Neural crest cell (in vitro differentiated cells): ENCODE results near the gene KRT76. TPM values are rescaled to one million over a fixed set of nuclear protein-coding genes. Genes with fewer than 3 reads are reported as not detected.

Source experiments
- DNase-seq: peaks from one replicate; pipeline ENCODE4 v3.0.0; 2021; ENCODE audit warnings: low read depth, mixed read lengths, low spot score
- H3K27ac Mint-ChIP-seq: one replicate; pipeline ENCODE4 v1.8.0; 2021; ENCODE audit warnings: mild to moderate bottlenecking, mixed read lengths; ENCODE audit not compliant: unreplicated experiment
- H3K27me3 Mint-ChIP-seq: 2 replicates; pipeline ENCODE4 v1.8.0; 2021; ENCODE audit warnings: low read depth, mild to moderate bottlenecking, mixed read lengths
- H3K36me3 Mint-ChIP-seq: 2 replicates; pipeline ENCODE4 v1.8.0; 2021; ENCODE audit warnings: low read depth, mild to moderate bottlenecking, mixed read lengths
- H3K4me1 Mint-ChIP-seq: 2 replicates; pipeline ENCODE4 v1.8.0; 2021; ENCODE audit warnings: mixed read lengths
- H3K4me3 Mint-ChIP-seq: one replicate; pipeline ENCODE4 v1.8.0; 2021; ENCODE audit warnings: mild to moderate bottlenecking, mixed read lengths
- H3K9me3 Mint-ChIP-seq: 2 replicates; pipeline ENCODE4 v1.8.0; 2021; ENCODE audit warnings: mixed read lengths
- total RNA-seq: library from RNA; stranded (reverse); gene quantifications from 2 replicates; pipeline ENCODE4 v1.2.1, GENCODE V29; 2021
- TF ChIP-seq, protein P1 (sequence below): fragments of 200-600 bp; sonication (generic); conservative IDR thresholded peaks from 2 replicates; pipeline ENCODE4 v1.5.0; 2021; ENCODE audit warnings: antibody characterized with exemption, mild to moderate bottlenecking

Gene KRT76
- total RNA-seq, 1 donor from 2014 or later, result not detected

DNA sequence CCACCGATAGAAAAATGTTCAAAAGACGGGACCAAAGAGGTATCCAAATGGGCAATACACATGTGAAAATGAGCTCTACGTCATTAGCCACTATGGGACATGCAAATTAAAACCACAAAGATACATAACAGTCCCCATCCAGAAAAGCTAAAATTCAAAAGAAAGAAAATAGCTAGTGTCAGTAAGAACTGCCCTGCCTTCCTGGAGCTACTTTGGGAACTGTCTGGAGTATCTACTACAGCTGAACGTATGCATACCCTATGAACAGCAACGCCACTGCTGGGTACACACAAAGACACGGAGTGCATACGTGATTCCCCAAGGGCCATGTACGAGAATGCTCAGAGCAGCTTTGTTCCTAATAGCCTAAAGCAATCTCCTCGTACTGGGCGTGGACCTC, 48.0 kb downstream of the KRT76 start:
- H3K4me3 Mint-ChIP-seq, result no peak overlapping the region
- TF ChIP-seq, protein P1, sequence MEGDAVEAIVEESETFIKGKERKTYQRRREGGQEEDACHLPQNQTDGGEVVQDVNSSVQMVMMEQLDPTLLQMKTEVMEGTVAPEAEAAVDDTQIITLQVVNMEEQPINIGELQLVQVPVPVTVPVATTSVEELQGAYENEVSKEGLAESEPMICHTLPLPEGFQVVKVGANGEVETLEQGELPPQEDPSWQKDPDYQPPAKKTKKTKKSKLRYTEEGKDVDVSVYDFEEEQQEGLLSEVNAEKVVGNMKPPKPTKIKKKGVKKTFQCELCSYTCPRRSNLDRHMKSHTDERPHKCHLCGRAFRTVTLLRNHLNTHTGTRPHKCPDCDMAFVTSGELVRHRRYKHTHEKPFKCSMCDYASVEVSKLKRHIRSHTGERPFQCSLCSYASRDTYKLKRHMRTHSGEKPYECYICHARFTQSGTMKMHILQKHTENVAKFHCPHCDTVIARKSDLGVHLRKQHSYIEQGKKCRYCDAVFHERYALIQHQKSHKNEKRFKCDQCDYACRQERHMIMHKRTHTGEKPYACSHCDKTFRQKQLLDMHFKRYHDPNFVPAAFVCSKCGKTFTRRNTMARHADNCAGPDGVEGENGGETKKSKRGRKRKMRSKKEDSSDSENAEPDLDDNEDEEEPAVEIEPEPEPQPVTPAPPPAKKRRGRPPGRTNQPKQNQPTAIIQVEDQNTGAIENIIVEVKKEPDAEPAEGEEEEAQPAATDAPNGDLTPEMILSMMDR, result no peak
- no peaks in the 10 kb centered on the region for H3K9me3 Mint-ChIP-seq
- no peaks in the 10 kb centered on the region for H3K4me1 Mint-ChIP-seq
- no peak for DNase-seq
- H3K36me3 Mint-ChIP-seq, result no peaks in the 10 kb centered on the region
- H3K27me3 Mint-ChIP-seq, result peaks cover 83% of the 10 kb centered on the region
- H3K27ac Mint-ChIP-seq, result no peak overlapping the region

GRCh38 chr12:52728374-52728773, 48.8 kb downstream of the KRT76 start:
- Mint-ChIP-seq H3K4me1 (no peaks in the 10 kb centered on the region), H3K27ac (no peak overlapping the region), H3K36me3 (no peaks in the 10 kb centered on the region), H3K27me3 (peaks cover 75% of the 10 kb centered on the region), H3K4me3 (no peak overlapping the region), H3K9me3 (no peaks in the 10 kb centered on the region)
- TF ChIP-seq, protein P1, result no peak
- no peak for DNase-seq

GRCh38 chr12:52727037-52727436, 50.1 kb downstream of the KRT76 start:
- no peak overlapping the region for H3K4me3 Mint-ChIP-seq
- peaks cover 70% of the 10 kb centered on the region for H3K27me3 Mint-ChIP-seq
- H3K9me3 Mint-ChIP-seq, result no peaks in the 10 kb centered on the region
- H3K36me3 Mint-ChIP-seq, result no peaks in the 10 kb centered on the region
- no peak overlapping the region for H3K27ac Mint-ChIP-seq
- DNase-seq, result no peak
- TF ChIP-seq, protein P1, result no peak
- no peaks in the 10 kb centered on the region for H3K4me1 Mint-ChIP-seq

GRCh38 chr12:52726451-52726850, 50.7 kb downstream of the KRT76 start:
- no peak for DNase-seq
- Mint-ChIP-seq H3K4me3 (no peak overlapping the region), H3K36me3 (no peaks in the 10 kb centered on the region), H3K27me3 (peaks cover 68% of the 10 kb centered on the region), H3K27ac (no peak overlapping the region), H3K9me3 (no peaks in the 10 kb centered on the region), H3K4me1 (no peaks in the 10 kb centered on the region)
- TF ChIP-seq, protein P1, result no peak

GRCh38 chr12:52724384-52724783, 52.8 kb downstream of the KRT76 start:
- Mint-ChIP-seq H3K27ac (no peak overlapping the region), H3K4me1 (no peaks in the 10 kb centered on the region), H3K9me3 (no peaks in the 10 kb centered on the region), H3K4me3 (no peak overlapping the region), H3K27me3 (peaks cover 50% of the 10 kb centered on the region), H3K36me3 (no peaks in the 10 kb centered on the region)
- no peak for DNase-seq
- TF ChIP-seq, protein P1, result no peak

GRCh38 chr12:52722680-52723079, 54.5 kb downstream of the KRT76 start:
- TF ChIP-seq, protein P1, result no peak
- no peaks in the 10 kb centered on the region for H3K9me3 Mint-ChIP-seq
- H3K4me1 Mint-ChIP-seq, result no peaks in the 10 kb centered on the region
- H3K27ac Mint-ChIP-seq, result no peak overlapping the region
- H3K36me3 Mint-ChIP-seq, result no peaks in the 10 kb centered on the region
- DNase-seq, result no peak
- H3K27me3 Mint-ChIP-seq, result peaks cover 39% of the 10 kb centered on the region
- no peak overlapping the region for H3K4me3 Mint-ChIP-seq
